K562 (cell line): ENCODE results near the gene BTBD16.

ENCODE experiments used
- GABPA ChIP-seq: fragments of 200-800 bp; sonication (Bioruptor generic); conservative IDR thresholded peaks from 2 replicates; pipeline ENCODE4 v1.6.1; 2016; ENCODE audit warnings: low read depth, missing genetic modification characterization, missing compliant biosample characterization
- NRF1 ChIP-seq, 2 experiments: fragments of 450-650 bp; IDR thresholded peaks in 1 of 2; conservative IDR thresholded peaks in 1 of 2; 2 replicates each; pipeline ENCODE4 v1.6.1; 2014; ENCODE audit warnings: mild to moderate bottlenecking in 2 of 2
- ZNF324 ChIP-seq: fragments of 250-450 bp; sonication (Bioruptor Pico); IDR thresholded peaks from 2 replicates; pipeline ENCODE4 v1.4.0; 2020; ENCODE audit warnings: mild to moderate bottlenecking
- TF ChIP-seq, protein P1 (sequence below), 3 experiments: IDR thresholded peaks in 2 of 3; conservative IDR thresholded peaks in 1 of 3; 2 replicates each; pipeline ENCODE4 v1.5.1; 2011 to 2012; ENCODE audit warnings: low read length in 3 of 3, mild to moderate bottlenecking in 3 of 3, control low read depth in 2 of 3, improper control_type of control experiment in 1 of 3, inconsistent platforms in 1 of 3, low read depth in 1 of 3, mixed read lengths in 1 of 3, moderate library complexity in 1 of 3; ENCODE audit not compliant: insufficient read depth in 2 of 3

DNA sequence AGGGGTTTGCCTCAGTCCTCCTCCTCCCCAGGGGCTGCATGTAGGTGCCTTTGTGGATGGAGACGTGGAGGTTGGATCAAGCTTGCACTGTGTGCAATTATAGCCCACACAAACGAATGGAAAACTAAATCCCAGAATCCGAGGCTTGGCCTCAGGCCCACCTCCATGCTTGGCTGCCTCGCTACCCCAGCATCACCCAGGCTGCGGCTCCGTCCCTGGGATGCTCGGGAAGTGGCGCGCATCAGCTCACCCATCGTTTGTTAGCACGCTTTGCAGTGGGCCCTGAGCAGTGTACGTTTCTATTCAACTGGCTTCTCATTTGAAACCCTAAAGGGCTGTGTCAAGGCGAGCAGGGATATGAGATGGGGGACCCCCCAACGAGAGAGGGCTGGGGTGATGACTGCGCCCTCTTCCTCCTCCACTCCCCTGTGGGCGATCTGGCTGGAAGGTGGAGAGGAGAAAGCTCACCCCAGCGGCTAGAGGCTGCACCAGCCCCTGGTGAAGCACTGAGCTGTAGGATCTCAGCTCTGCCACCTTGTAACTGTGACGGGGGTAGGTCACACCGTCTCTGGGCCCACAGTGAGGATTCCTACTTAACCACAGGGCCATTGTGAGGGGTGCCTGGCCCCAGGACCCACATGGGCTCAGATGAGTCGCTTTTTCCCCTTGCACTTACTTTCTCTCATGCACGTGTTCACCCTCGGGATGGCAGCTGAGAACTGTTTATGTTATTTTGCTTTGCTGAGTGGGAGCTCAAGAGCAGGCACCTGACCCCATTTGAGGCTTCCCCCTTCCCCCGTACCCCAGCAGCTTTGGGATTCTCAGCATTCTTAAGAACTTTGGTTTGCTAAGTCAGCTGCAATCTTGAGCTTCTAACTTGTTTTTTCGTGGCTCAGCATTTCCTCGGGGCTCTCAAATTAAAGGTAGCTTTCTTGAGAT, 12.7 kb upstream of the BTBD16 start:
- no peak for TF ChIP-seq GABPA (tag)
- TF ChIP-seq NRF1 (conservative IDR thresholded peaks at IDR 0.05 in 1 of 2, IDR thresholded peaks at IDR 0.05 in 1 of 2): no peak
- TF ChIP-seq, protein P1, sequence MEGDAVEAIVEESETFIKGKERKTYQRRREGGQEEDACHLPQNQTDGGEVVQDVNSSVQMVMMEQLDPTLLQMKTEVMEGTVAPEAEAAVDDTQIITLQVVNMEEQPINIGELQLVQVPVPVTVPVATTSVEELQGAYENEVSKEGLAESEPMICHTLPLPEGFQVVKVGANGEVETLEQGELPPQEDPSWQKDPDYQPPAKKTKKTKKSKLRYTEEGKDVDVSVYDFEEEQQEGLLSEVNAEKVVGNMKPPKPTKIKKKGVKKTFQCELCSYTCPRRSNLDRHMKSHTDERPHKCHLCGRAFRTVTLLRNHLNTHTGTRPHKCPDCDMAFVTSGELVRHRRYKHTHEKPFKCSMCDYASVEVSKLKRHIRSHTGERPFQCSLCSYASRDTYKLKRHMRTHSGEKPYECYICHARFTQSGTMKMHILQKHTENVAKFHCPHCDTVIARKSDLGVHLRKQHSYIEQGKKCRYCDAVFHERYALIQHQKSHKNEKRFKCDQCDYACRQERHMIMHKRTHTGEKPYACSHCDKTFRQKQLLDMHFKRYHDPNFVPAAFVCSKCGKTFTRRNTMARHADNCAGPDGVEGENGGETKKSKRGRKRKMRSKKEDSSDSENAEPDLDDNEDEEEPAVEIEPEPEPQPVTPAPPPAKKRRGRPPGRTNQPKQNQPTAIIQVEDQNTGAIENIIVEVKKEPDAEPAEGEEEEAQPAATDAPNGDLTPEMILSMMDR (IDR thresholded peaks at IDR 0.05 in 2 of 3, conservative IDR thresholded peaks at IDR 0.05 in 1 of 3; ENCODE audit: insufficient read depth in 2 of 3, low read depth in 1 of 3, low read length in 3 of 3): no peak
- TF ChIP-seq ZNF324: no peak
